ENCODE data around the gene CD27.
"Not testable (repeated sequence)": the region's sequence is repeated elsewhere in the genome, so short reads cannot be mapped to it uniquely, and the experiment has no call there.

DNA sequence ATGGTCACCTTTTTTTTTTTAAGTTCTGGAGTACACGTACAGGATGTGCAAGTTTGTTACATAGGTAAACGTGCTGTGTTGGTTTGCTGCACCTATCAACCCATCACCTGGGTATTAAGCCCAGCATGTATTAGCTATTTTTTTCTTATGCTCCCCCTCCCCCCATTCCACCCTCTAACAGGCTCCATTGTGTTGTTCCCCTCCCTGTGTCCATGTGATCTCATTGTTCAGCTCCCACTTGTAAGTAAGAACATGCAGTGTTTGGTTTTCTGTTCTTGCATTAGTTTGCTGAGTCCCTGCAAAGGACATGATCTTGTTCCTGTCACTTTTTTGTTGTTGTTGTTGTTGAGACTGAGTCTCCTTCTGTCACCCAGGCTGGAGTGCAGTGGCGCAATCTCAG is 52.5 kb downstream of the CD27 start:
- not testable (repeated sequence) for TF ChIP-seq POU5F1 (IDR thresholded peaks at IDR 0.05; ENCODE audit: low read depth, low read length); FOSL1 (IDR thresholded peaks at IDR 0.05; ENCODE audit: insufficient read depth, low read depth, low read length); SRF (IDR thresholded peaks at IDR 0.05; ENCODE audit: low read depth, low read length); EP300 (IDR thresholded peaks at IDR 0.05; ENCODE audit: borderline replicate concordance in 1 of 2, low read depth in 2 of 2, low read length in 2 of 2); CHD2 (IDR thresholded peaks at IDR 0.05; ENCODE audit: low read length); CTCF (IDR thresholded peaks at IDR 0.05; ENCODE audit: control extremely low read depth in 1 of 3, insufficient read depth in 1 of 3, low read depth in 1 of 3, low read length in 3 of 3); ZNF274 (IDR thresholded peaks at IDR 0.05; ENCODE audit: borderline replicate concordance, extremely low read depth, low read length); JUND (IDR thresholded peaks at IDR 0.05; ENCODE audit: low read length); CEBPB (IDR thresholded peaks at IDR 0.05; ENCODE audit: low read depth, low read length)
